GM19193 (cell line): ENCODE data around the gene STK39.

Experiments used
- POLR2A ChIP-seq: IDR thresholded peaks from 4 replicates; pipeline ENCODE4 v1.6.1; 2011; ENCODE audit not compliant: insufficient read depth, insufficient read length; ENCODE audit errors: extremely low read depth

STK39 gene

GRCh38 chr2:168224346-168224745, 23.0 kb downstream of the STK39 start:
- TF ChIP-seq POLR2A, result no peak

DNA sequence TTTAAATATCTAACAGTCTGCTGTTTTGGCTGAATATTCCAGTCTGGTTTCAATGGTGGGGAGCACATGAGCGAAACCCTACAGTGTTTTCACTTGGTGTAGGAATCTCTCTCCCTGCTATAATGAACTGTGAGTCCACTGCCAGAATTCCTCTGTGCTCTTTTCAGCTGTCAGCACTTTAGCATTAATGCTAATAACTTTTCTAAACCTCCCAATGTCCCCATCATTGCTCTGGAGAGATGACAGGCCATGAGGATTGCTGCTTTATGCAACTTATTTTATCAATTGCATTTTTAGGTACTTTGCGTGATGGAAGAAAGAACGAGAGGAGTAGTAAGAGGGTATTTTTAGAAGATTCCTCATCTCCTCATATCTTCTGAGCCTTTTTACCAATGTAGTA, 25.3 kb downstream of the STK39 start:
- TF ChIP-seq POLR2A, result no peak

GRCh38 chr2:168220965-168221819, 26.2 kb downstream of the STK39 start:
- TF ChIP-seq POLR2A, result no peak

DNA sequence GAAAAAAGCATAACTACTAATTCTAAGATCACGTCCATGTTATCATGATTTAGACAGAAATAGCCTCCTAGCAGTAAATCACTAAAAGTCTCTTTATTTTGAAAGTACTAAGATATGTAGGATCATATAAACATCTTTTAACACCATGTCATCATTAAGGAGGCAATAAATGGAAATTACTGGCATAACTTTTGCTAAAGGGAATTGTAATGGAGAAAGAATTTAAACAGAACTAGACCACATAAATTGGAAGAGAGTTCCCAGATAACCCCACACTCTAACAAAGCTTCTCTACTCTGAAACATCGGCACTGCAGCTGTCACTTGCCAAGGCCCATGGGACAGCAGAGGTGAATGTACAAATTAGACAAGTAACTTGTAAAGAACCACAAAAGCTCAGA, 29.5 kb downstream of the STK39 start:
- TF ChIP-seq POLR2A, result no peak

DNA sequence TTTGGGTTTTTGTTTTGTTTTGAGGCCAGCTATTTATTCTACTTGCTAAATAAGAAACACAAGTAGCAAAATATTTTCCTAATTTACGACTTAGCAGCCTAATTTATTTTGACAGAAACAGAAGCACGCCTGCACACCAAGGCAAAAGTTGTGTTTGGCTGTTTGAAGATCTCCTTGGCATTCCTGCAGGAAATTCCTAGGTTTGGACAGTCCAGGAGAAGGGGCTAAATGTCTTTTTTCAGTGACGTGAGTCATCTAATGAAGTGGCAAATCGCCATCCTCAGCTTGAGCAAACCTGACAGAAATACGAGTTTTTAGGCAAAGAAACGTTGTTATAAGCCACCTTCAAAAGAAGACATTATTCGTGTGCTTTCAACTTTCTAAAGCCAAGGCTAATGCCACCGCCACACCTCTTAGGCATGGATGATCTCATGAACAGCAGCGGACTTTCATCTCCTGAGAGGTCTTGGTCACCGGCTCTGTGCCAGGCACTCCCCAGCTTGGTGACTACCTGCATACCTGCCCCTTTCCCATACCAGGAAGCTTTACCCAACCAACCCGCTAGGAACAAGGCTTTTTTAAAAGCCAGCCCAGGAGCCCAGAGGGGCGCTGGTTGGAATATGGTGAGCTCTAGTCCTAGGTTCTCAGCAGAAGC, 30.9 kb downstream of the STK39 start:
- no peak for TF ChIP-seq POLR2A

DNA sequence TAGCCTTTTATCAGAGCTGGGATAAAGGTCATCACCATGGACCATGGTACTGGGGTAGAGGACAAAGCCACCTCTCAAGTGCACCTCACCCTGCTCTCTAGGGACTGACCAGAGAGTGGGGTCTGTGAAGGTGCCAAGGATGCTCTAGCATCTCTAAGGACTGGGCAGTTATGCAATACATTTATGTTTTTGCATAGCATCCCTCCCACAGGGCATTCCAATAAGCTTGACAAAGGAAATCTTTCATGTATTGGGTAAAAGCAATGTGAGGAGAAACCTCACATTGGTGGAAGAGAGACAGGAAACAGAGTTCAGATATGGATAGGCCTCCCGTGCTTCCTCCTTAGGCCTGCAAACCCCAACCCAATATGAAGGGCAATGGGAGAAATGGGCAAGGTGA, 31.6 kb downstream of the STK39 start:
- TF ChIP-seq POLR2A, result no peak

DNA sequence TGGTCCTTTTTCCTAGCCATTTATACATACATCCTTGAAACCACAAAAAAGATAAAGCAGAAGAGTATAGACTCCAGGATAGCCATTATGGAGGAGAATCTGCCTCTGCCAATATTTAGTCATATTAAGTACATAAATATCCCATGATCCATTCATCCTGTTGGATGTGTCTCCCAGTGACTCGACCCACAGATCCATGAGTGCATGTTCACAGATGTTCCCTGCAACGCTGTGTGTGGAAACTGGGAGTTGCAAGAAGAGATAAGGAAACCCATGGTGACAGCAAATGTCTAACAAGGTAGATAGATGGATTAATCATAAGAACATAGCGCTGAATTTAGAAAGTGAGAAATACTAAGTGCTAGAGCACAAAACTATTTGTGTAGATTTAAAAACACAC, 34.5 kb downstream of the STK39 start:
- TF ChIP-seq POLR2A, result no peak

GRCh38 chr2:168212167-168212566, 35.2 kb downstream of the STK39 start:
- no peak for TF ChIP-seq POLR2A

DNA sequence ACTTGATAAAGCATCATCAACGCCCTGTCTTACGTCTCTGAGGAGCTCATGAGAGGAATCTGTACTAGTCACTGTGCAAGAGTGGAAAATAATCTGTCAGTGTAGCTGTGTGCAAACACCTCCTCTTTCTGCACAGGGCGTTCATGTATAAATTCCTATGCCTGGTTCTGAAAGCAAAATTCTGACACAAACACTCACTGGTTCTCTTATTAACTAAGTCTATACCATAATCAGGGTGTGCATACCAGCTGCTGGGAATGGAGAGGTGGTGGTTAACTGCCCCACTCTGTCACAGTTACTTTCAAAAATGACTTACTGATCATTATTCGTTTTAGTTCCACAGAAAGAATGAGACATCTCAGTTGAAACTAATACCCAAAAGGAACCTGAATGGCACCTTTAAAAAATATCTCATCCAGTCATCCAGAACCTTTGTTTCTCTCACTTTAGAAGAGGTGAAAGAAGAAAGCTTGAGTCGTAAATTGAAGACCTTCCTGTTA, 35.7 kb downstream of the STK39 start:
- no peak for TF ChIP-seq POLR2A

- no peak for TF ChIP-seq POLR2A
Observed at GRCh38 chr2:168210895-168211570, 36.4 kb downstream of the STK39 start.

DNA sequence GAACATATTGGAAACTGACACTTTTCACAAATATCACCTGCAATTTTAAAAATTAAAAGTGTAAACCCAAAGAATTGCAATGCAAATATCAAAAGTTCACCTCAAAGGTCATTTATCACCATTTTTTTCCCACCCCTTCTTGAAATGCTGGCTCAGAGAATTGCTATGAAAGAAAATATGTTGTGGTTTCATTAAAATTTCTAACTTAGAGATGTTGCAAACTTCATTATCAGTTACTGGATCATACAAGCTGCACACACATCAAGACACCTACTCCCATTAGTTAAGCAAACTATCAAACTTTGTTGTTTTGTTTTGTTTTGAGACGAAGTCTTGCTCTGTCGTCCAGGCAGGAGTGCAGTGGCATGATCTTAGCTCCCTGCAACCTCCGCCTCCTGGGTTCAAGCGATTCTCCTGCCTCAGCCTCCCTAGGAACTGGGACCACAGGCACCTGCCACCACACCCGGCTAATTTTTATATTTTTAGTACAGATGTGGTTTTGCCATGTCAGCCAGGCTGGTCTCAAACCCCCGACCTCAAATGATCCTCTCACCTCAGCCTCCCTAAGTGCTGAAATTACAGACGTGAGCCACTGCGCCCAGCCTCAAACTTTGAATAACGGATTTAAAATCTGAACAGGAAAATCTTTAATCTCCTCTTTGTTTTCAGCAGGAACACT, 37.0 kb downstream of the STK39 start:
- no peak for TF ChIP-seq POLR2A

- no peak for TF ChIP-seq POLR2A
Observed at GRCh38 chr2:168208652-168209051, 38.7 kb downstream of the STK39 start.

DNA sequence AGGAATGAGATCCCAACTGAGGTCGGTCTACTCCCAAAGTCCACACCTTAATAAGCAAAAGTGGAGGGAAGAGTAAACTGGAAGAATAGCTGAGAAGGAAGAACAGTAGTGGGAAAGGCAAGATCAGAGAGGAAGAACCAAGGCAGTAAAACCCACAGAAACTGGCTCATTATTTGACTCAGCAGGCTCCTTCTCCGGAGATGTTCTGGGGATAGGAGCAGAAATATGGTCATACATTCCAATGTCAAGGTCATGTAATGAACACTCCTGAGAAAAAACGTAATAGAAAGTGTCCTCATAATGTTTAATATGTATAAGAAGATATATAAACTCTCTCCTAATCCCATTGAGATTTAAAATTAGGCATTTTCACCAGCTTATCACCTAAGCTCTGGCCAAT, 39.5 kb downstream of the STK39 start:
- TF ChIP-seq POLR2A, result no peak

DNA sequence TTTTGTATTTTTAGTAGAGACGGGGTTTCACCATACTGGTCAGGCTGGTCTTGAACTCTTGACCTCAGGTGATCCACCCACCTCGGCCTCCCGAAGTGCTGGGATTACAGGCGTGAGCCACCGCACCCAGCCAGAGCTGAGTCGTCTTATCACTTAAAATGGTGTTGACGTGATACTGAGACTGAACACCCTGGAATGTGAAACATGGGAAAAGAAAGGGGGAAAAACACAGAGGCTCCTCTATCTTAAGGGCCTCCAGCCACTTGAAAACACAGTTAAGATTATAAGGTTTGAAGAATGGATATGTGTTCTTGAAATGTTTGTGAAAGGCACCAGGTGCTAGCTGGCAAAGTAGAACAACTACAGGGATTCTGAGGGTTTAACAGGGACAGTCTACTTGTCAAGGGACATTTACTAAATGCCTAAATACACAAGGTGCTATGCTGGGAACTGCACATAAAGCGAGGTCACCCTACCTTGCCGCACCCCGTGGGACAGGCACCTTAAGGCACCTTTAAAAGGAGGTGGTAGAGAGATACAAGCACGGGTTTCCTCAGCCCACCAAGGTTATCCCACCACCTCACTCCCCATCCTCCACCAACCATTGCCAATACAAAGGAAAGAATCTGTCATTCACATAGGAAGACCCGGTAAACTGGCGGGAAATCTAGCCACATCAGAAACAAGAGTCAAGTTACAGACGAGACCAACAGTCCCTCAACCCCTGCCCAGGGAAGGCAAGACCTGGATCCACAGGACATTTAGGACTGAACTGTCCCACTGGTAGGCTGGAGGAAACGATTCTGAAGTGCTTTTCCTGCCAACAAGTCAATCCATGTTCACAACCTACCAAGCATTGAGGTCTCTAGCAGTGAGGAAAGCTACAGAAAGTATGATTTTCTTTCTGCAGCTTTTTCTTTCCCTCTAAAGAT, 43.4 kb downstream of the STK39 start:
- TF ChIP-seq POLR2A, result no peak
